GM21619 (cell line): ENCODE measurements around the gene MDFI.

Experiments used
- ATAC-seq: cut with Tn5 transposase; IDR thresholded peaks from one replicate; pipeline ENCODE4 v1.9.1; 2021; ENCODE audit not compliant: unreplicated experiment

MDFI gene

GRCh38 chr6:41684311-41685180, 46.3 kb downstream of the MDFI start:
- ATAC-seq, result no peak

- no peak for ATAC-seq
These were observed 47.5 kb downstream of the MDFI start for GRCh38 chr6:41685641-41686380.

GRCh38 chr6:41687501-41688175, 49.4 kb downstream of the MDFI start:
- ATAC-seq, result no peak

- ATAC-seq, result no peak
These were observed 50.1 kb downstream of the MDFI start for GRCh38 chr6:41688256-41688965.

GRCh38 chr6:41689171-41690008, 51.1 kb downstream of the MDFI start:
- no peak for ATAC-seq

GRCh38 chr6:41690541-41691330, 52.5 kb downstream of the MDFI start:
- ATAC-seq, result no peak

GRCh38 chr6:41691426-41692079, 53.3 kb downstream of the MDFI start:
- no peak for ATAC-seq

- ATAC-seq, result no peak
These were observed 53.9 kb downstream of the MDFI start for GRCh38 chr6:41692080-41692675.

- ATAC-seq, result no peak
These were observed 54.5 kb downstream of the MDFI start for GRCh38 chr6:41692730-41693129.

- ATAC-seq, result no peak
These were observed 55.3 kb downstream of the MDFI start for GRCh38 chr6:41693281-41694240.

GRCh38 chr6:41694815-41695526, 56.7 kb downstream of the MDFI start:
- no peak for ATAC-seq

- no peak for ATAC-seq
These were observed 57.6 kb downstream of the MDFI start for GRCh38 chr6:41695825-41696224.

GRCh38 chr6:41696788-41697187, 58.5 kb downstream of the MDFI start:
- no peak for ATAC-seq

GRCh38 chr6:41697861-41698781, 59.9 kb downstream of the MDFI start:
- no peak for ATAC-seq

GRCh38 chr6:41699063-41699462, 60.8 kb downstream of the MDFI start:
- ATAC-seq, result no peak
